GM23338 (cell line): ENCODE measurements around the gene FAM219A. TPM values are rescaled to one million over a fixed set of nuclear protein-coding genes. Genes with fewer than 3 reads are reported as not detected.

Experiments
- ATAC-seq: fragments of 200-7000 bp; cut with Tn5 transposase; 3 replicates; pipeline ENCODE4 v1.9.1; 2020
- DNase-seq: peaks from one replicate; pipeline ENCODE4 v3.0.0-alpha.2; 2015; ENCODE audit warnings: low spot score
- H2AFZ ChIP-seq: fragments of 200-600 bp; sonication (generic); 2 replicates; pipeline ENCODE4 v1.8.0; 2016; ENCODE audit warnings: antibody characterized with exemption, mild to moderate bottlenecking, moderate library complexity
- H3F3A ChIP-seq: fragments of 200-600 bp; sonication (generic); replicated peaks from 2 replicates; pipeline ENCODE4 v1.8.0; 2017; ENCODE audit warnings: antibody characterized with exemption, mixed run types, low read depth
- H3K27ac ChIP-seq: fragments of 200-600 bp; sonication (generic); 2 replicates; pipeline ENCODE4 v1.6.1; 2016; ENCODE audit warnings: low read depth
- H3K27me3 ChIP-seq: fragments of 200-600 bp; sonication (generic); 2 replicates; pipeline ENCODE4 v1.8.0; 2016; ENCODE audit warnings: mild to moderate bottlenecking, mixed run types, moderate library complexity; ENCODE audit not compliant: insufficient read depth
- H3K36me3 ChIP-seq: fragments of 200-600 bp; sonication (generic); 2 replicates; pipeline ENCODE4 v1.8.0; 2016; ENCODE audit warnings: mild to moderate bottlenecking; ENCODE audit not compliant: insufficient read depth
- H3K4me1 ChIP-seq: fragments of 200-600 bp; sonication (generic); 2 replicates; pipeline ENCODE4 v1.8.0; 2016; ENCODE audit warnings: mild to moderate bottlenecking, moderate library complexity; ENCODE audit not compliant: insufficient read depth
- H3K4me2 ChIP-seq: fragments of 200-600 bp; sonication (generic); 2 replicates; pipeline ENCODE4 v1.7.1; 2017; ENCODE audit warnings: mixed run types
- H3K4me3 ChIP-seq: fragments of 200-600 bp; sonication (generic); 2 replicates; pipeline ENCODE4 v1.6.1; 2016; ENCODE audit warnings: mixed run types
- H3K79me2 ChIP-seq: fragments of 200-600 bp; sonication (generic); replicated peaks from 2 replicates; pipeline ENCODE4 v1.8.0; 2017; ENCODE audit warnings: mild to moderate bottlenecking; ENCODE audit not compliant: insufficient read depth
- H3K9me2 ChIP-seq: fragments of 200-600 bp; sonication (generic); 2 replicates; pipeline ENCODE4 v1.8.0; 2017; ENCODE audit not compliant: insufficient read depth
- H4K20me1 ChIP-seq: fragments of 200-600 bp; sonication (generic); replicated peaks from 2 replicates; pipeline ENCODE4 v1.8.0; 2017; ENCODE audit warnings: mild to moderate bottlenecking; ENCODE audit not compliant: insufficient read depth
- H3K27ac Mint-ChIP-seq: 2 replicates; pipeline ENCODE4 v1.8.0; 2020; ENCODE audit warnings: inconsistent platforms, mild to moderate bottlenecking, moderate library complexity, mixed read lengths
- H3K27me3 Mint-ChIP-seq: 3 replicates; pipeline ENCODE4 v1.8.0; 2022; ENCODE audit warnings: low read depth, mild to moderate bottlenecking, moderate library complexity, mixed read lengths, inconsistent platforms; ENCODE audit not compliant: insufficient read depth, poor library complexity
- H3K36me3 Mint-ChIP-seq: 3 replicates; pipeline ENCODE4 v1.8.0; 2021; ENCODE audit warnings: low read depth, mild to moderate bottlenecking, inconsistent platforms, moderate library complexity, mixed read lengths
- H3K4me1 Mint-ChIP-seq: 3 replicates; pipeline ENCODE4 v1.8.0; 2020; ENCODE audit warnings: mild to moderate bottlenecking, inconsistent platforms, mixed read lengths
- H3K4me3 Mint-ChIP-seq: 3 replicates; pipeline ENCODE4 v1.8.0; 2021; ENCODE audit warnings: moderate library complexity, mild to moderate bottlenecking, inconsistent platforms, mixed read lengths
- H3K9me3 Mint-ChIP-seq: 3 replicates; pipeline ENCODE4 v1.8.0; 2020; ENCODE audit warnings: moderate library complexity, mild to moderate bottlenecking, inconsistent platforms, mixed read lengths
- CREB1 ChIP-seq: fragments of 250-450 bp; sonication (Bioruptor Pico); IDR thresholded peaks from 2 replicates; pipeline ENCODE4 v1.5.0; 2020; ENCODE audit warnings: low read depth, mild to moderate bottlenecking, moderate library complexity
- CTCF ChIP-seq, 2 experiments: fragments of 200-600 bp in 1 of 2; sonication (generic) in 1 of 2; conservative IDR thresholded peaks; 2 replicates each; pipeline versions ENCODE4 v1.5.1 to v1.6.1; 2016 to 2017; ENCODE audit warnings: antibody characterized with exemption in 2 of 2, low read depth in 2 of 2, mild to moderate bottlenecking in 2 of 2, moderate library complexity in 1 of 2
- ETS1 ChIP-seq: IDR thresholded peaks from 2 replicates; pipeline ENCODE4 v1.6.1; 2016; ENCODE audit warnings: antibody characterized with exemption
- EZH2 ChIP-seq: fragments of 200-600 bp; sonication (generic); IDR thresholded peaks from one replicate; pipeline ENCODE4 v1.8.0; 2017; ENCODE audit warnings: antibody characterized with exemption, mild to moderate bottlenecking, low read depth; ENCODE audit not compliant: unreplicated experiment
- EZH2phosphoT487 ChIP-seq: fragments of 200-600 bp; sonication (generic); IDR thresholded peaks from one replicate; pipeline ENCODE4 v1.8.1; 2018; ENCODE audit warnings: antibody characterized with exemption; ENCODE audit not compliant: unreplicated experiment
- JUNB ChIP-seq: IDR thresholded peaks from one replicate; pipeline ENCODE4 v1.6.1; 2016; ENCODE audit warnings: antibody characterized with exemption; ENCODE audit not compliant: unreplicated experiment
- NANOG ChIP-seq: IDR thresholded peaks from 2 replicates; pipeline ENCODE4 v1.6.1; 2016; ENCODE audit warnings: antibody characterized with exemption, borderline replicate concordance
- POLR2AphosphoS5 ChIP-seq: IDR thresholded peaks from 2 replicates; pipeline ENCODE4 v1.6.1; 2016; ENCODE audit warnings: antibody characterized with exemption, low read depth
- STAT1 ChIP-seq: IDR thresholded peaks from one replicate; pipeline ENCODE4 v1.6.1; 2016; ENCODE audit warnings: antibody characterized with exemption; ENCODE audit not compliant: unreplicated experiment
- ZNF114 ChIP-seq: fragments of 250-450 bp; sonication (Bioruptor Pico); IDR thresholded peaks from 2 replicates; pipeline ENCODE4 v1.5.0; 2020; ENCODE audit warnings: mild to moderate bottlenecking, moderate library complexity
- ZNF331 ChIP-seq: fragments of 250-450 bp; sonication (Bioruptor Pico); IDR thresholded peaks from 2 replicates; pipeline ENCODE4 v1.5.0; 2020; ENCODE audit warnings: low read depth, mild to moderate bottlenecking, moderate library complexity
- polyA plus RNA-seq: library from polyadenylated mRNA; unstranded; fragments of >200 nt; fragmentation: Nextera tagmentation; extraction: Ambion mirVana; gene quantifications from 2 replicates; pipeline ENCODE4 v1.2.1, GENCODE V29; 2016
- total RNA-seq: library from RNA; depleted of rRNA; stranded (reverse); fragments of >200 nt; shearing (Covaris generic); gene quantifications from 2 replicates; pipeline ENCODE4 v1.2.3, GENCODE V29; 2014
- TF ChIP-seq, protein P1 (sequence below): fragments of 250-450 bp; sonication (Bioruptor Pico); IDR thresholded peaks from 2 replicates; pipeline ENCODE4 v1.5.0; 2020; ENCODE audit warnings: mild to moderate bottlenecking, moderate library complexity
- TF ChIP-seq, protein P2 (sequence below): IDR thresholded peaks from one replicate; pipeline ENCODE4 v1.6.1; 2018; ENCODE audit warnings: antibody characterized with exemption; ENCODE audit not compliant: unreplicated experiment

The FAM219A gene
- total and polyA plus RNA-seq, 2 experiments from 2014 or later, result 3.8 to 7.2 TPM

GRCh38 chr9:34446951-34447350 is 11.4 kb downstream of the FAM219A start:
- ATAC-seq, result no peak
- no peak overlapping the region for H3K27ac ChIP-seq
- H3K36me3 ChIP-seq, result no peaks in the 10 kb centered on the region
- H3K4me3 ChIP-seq, result no peak overlapping the region
- no peaks in the 10 kb centered on the region for H3K27me3 ChIP-seq
- H3K27me3 Mint-ChIP-seq, result no peaks in the 10 kb centered on the region
- H3K4me1 Mint-ChIP-seq, result peaks cover 25% of the 10 kb centered on the region
- H3K9me2 ChIP-seq, result no peaks in the 10 kb centered on the region
- H3K4me2 ChIP-seq, result no peak overlapping the region
- H2AFZ ChIP-seq, result no peak overlapping the region
- peaks cover 8% of the 10 kb centered on the region; the same call in 1 of the 2 replicates for H4K20me1 ChIP-seq
- DNase-seq, result no peak
- no peaks in the 10 kb centered on the region for H3F3A ChIP-seq
- H3K9me3 Mint-ChIP-seq, result no peaks in the 10 kb centered on the region
- H3K27ac Mint-ChIP-seq, result no peak overlapping the region
- H3K36me3 Mint-ChIP-seq, result no peaks in the 10 kb centered on the region
- peaks cover 10% of the 10 kb centered on the region; the same call in 1 of the 2 replicates for H3K4me1 ChIP-seq
- H3K79me2 ChIP-seq, result 0 out of 2 replicates have a peak, but pooled peaks cover 3% of the 10 kb centered on the region
- TF ChIP-seq EZH2 (no peak), CTCF (conservative IDR thresholded peaks at IDR 0.05; ENCODE audit: low read depth in 2 of 2) (no peak), JUNB (no peak), ZNF114 (CRISPR knock-in tag) (no peak), ZNF331 (CRISPR knock-in tag) (no peak), NANOG (no peak), POLR2AphosphoS5 (no peak), STAT1 (no peak), CREB1 (CRISPR knock-in tag) (no peak), ETS1 (no peak), EZH2phosphoT487 (no peak)
- TF ChIP-seq, protein P1, sequence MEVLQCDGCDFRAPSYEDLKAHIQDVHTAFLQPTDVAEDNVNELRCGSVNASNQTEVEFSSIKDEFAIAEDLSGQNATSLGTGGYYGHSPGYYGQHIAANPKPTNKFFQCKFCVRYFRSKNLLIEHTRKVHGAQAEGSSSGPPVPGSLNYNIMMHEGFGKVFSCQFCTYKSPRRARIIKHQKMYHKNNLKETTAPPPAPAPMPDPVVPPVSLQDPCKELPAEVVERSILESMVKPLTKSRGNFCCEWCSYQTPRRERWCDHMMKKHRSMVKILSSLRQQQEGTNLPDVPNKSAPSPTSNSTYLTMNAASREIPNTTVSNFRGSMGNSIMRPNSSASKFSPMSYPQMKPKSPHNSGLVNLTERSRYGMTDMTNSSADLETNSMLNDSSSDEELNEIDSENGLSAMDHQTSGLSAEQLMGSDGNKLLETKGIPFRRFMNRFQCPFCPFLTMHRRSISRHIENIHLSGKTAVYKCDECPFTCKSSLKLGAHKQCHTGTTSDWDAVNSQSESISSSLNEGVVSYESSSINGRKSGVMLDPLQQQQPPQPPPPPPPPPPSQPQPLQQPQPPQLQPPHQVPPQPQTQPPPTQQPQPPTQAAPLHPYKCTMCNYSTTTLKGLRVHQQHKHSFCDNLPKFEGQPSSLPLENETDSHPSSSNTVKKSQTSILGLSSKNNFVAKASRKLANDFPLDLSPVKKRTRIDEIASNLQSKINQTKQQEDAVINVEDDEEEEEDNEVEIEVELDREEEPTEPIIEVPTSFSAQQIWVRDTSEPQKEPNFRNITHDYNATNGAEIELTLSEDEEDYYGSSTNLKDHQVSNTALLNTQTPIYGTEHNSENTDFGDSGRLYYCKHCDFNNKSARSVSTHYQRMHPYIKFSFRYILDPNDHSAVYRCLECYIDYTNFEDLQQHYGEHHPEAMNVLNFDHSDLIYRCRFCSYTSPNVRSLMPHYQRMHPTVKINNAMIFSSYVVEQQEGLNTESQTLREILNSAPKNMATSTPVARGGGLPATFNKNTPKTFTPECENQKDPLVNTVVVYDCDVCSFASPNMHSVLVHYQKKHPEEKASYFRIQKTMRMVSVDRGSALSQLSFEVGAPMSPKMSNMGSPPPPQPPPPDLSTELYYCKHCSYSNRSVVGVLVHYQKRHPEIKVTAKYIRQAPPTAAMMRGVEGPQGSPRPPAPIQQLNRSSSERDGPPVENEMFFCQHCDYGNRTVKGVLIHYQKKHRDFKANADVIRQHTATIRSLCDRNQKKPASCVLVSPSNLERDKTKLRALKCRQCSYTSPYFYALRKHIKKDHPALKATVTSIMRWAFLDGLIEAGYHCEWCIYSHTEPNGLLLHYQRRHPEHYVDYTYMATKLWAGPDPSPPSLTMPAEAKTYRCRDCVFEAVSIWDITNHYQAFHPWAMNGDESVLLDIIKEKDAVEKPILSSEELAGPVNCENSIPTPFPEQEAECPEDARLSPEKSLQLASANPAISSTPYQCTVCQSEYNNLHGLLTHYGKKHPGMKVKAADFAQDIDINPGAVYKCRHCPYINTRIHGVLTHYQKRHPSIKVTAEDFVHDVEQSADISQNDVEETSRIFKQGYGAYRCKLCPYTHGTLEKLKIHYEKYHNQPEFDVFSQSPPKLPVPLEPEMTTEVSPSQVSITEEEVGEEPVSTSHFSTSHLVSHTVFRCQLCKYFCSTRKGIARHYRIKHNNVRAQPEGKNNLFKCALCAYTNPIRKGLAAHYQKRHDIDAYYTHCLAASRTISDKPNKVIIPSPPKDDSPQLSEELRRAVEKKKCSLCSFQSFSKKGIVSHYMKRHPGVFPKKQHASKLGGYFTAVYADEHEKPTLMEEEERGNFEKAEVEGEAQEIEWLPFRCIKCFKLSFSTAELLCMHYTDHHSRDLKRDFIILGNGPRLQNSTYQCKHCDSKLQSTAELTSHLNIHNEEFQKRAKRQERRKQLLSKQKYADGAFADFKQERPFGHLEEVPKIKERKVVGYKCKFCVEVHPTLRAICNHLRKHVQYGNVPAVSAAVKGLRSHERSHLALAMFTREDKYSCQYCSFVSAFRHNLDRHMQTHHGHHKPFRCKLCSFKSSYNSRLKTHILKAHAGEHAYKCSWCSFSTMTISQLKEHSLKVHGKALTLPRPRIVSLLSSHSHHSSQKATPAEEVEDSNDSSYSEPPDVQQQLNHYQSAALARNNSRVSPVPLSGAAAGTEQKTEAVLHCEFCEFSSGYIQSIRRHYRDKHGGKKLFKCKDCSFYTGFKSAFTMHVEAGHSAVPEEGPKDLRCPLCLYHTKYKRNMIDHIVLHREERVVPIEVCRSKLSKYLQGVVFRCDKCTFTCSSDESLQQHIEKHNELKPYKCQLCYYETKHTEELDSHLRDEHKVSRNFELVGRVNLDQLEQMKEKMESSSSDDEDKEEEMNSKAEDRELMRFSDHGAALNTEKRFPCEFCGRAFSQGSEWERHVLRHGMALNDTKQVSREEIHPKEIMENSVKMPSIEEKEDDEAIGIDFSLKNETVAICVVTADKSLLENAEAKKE (CRISPR knock-in tag), result no peak
- TF ChIP-seq, protein P2, sequence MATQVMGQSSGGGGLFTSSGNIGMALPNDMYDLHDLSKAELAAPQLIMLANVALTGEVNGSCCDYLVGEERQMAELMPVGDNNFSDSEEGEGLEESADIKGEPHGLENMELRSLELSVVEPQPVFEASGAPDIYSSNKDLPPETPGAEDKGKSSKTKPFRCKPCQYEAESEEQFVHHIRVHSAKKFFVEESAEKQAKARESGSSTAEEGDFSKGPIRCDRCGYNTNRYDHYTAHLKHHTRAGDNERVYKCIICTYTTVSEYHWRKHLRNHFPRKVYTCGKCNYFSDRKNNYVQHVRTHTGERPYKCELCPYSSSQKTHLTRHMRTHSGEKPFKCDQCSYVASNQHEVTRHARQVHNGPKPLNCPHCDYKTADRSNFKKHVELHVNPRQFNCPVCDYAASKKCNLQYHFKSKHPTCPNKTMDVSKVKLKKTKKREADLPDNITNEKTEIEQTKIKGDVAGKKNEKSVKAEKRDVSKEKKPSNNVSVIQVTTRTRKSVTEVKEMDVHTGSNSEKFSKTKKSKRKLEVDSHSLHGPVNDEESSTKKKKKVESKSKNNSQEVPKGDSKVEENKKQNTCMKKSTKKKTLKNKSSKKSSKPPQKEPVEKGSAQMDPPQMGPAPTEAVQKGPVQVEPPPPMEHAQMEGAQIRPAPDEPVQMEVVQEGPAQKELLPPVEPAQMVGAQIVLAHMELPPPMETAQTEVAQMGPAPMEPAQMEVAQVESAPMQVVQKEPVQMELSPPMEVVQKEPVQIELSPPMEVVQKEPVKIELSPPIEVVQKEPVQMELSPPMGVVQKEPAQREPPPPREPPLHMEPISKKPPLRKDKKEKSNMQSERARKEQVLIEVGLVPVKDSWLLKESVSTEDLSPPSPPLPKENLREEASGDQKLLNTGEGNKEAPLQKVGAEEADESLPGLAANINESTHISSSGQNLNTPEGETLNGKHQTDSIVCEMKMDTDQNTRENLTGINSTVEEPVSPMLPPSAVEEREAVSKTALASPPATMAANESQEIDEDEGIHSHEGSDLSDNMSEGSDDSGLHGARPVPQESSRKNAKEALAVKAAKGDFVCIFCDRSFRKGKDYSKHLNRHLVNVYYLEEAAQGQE, result no peak
- no peak overlapping the region for H3K4me3 Mint-ChIP-seq
